WERI-Rb-1 (cell line): Measurements from ENCODE around the gene MARCHF10.

ENCODE experiments used
- DNase-seq: peaks from one replicate; pipeline ENCODE4 v3.0.0-alpha.2; 2020
- H3K27ac ChIP-seq: fragments of 250-450 bp; sonication (Bioruptor Pico); 2 replicates; pipeline ENCODE4 v1.5.1; 2020; ENCODE audit warnings: mild to moderate bottlenecking, moderate library complexity
- H3K27me3 ChIP-seq: fragments of 250-450 bp; sonication (Bioruptor Pico); 2 replicates; pipeline ENCODE4 v1.5.1; 2021; ENCODE audit warnings: mild to moderate bottlenecking, low read depth, moderate library complexity; ENCODE audit not compliant: insufficient read depth, severe bottlenecking
- H3K36me3 ChIP-seq: fragments of 250-450 bp; sonication (Bioruptor Pico); 2 replicates; pipeline ENCODE4 v1.5.1; 2020; ENCODE audit warnings: mild to moderate bottlenecking, moderate library complexity
- H3K4me3 ChIP-seq: 2 replicates; pipeline ENCODE4 v1.5.1; 2011; ENCODE audit warnings: low read depth, mild to moderate bottlenecking, control low read depth, low read length
- H3K9me3 ChIP-seq: fragments of 250-450 bp; sonication (Bioruptor Pico); 2 replicates; pipeline ENCODE4 v1.5.1; 2021; ENCODE audit warnings: mild to moderate bottlenecking, moderate library complexity; ENCODE audit not compliant: severe bottlenecking
- TF ChIP-seq, protein P1 (sequence below): IDR thresholded peaks from 2 replicates; pipeline ENCODE4 v1.5.1; 2011; ENCODE audit warnings: low read depth, mild to moderate bottlenecking, control low read depth, inconsistent platforms, low read length

Gene MARCHF10

GRCh38 chr17:62760945-62761267 lies 47.2 kb downstream of the MARCHF10 start:
- no peaks in the 10 kb centered on the region for H3K36me3 ChIP-seq
- DNase-seq: no peak
- no peaks in the 10 kb centered on the region for H3K27me3 ChIP-seq
- TF ChIP-seq, protein P1, sequence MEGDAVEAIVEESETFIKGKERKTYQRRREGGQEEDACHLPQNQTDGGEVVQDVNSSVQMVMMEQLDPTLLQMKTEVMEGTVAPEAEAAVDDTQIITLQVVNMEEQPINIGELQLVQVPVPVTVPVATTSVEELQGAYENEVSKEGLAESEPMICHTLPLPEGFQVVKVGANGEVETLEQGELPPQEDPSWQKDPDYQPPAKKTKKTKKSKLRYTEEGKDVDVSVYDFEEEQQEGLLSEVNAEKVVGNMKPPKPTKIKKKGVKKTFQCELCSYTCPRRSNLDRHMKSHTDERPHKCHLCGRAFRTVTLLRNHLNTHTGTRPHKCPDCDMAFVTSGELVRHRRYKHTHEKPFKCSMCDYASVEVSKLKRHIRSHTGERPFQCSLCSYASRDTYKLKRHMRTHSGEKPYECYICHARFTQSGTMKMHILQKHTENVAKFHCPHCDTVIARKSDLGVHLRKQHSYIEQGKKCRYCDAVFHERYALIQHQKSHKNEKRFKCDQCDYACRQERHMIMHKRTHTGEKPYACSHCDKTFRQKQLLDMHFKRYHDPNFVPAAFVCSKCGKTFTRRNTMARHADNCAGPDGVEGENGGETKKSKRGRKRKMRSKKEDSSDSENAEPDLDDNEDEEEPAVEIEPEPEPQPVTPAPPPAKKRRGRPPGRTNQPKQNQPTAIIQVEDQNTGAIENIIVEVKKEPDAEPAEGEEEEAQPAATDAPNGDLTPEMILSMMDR: no peak
- no peaks in the 10 kb centered on the region for H3K9me3 ChIP-seq
- no peak overlapping the region for H3K4me3 ChIP-seq
- no peak overlapping the region for H3K27ac ChIP-seq

DNA sequence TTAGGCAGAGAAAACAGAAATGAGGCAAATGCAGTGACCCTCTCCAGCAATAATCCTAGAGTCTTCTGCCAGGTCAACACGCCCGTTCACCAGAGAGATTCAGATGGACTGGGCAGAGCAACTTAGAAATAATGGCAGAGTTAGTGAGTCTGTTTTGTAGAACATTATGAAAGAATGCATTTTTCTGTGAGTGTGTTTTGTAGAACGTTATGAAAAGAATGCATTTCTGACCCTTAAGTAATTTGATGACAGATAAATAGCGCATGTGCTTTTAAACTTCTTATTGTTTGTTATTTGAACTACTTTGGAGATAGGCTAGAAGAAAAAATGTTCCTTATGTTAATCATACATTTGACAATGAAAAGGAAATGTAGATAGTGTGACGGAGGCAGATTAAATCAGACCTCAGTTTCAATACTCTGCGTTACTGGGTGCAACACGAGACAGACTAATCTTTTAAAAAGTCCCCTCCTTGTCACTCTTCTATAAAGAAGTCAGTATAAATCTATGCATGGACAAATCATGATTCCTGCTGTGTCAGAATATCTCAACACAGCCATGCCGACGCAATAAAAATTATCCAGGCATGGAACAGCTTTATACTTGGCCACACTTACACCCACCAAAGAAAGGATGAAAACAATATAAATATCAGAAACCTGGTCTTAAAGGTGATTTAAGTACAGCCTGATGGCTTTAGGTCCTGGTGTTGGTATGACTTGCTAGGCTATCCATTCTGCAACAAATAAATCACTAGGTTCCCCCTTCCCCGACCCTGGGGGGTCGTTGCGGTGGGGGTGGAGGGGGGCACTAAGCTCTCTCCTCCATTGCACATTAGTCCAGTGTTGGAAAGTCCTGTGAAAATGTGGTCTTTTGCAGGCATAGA lies 47.8 kb downstream of the MARCHF10 start:
- DNase-seq: no peak
- no peaks in the 10 kb centered on the region for H3K36me3 ChIP-seq
- TF ChIP-seq, protein P1: no peak
- no peak overlapping the region for H3K4me3 ChIP-seq
- no peaks in the 10 kb centered on the region for H3K27me3 ChIP-seq
- H3K9me3 ChIP-seq: no peaks in the 10 kb centered on the region
- H3K27ac ChIP-seq: no peak overlapping the region

GRCh38 chr17:62757500-62757951 lies 50.6 kb downstream of the MARCHF10 start:
- no peaks in the 10 kb centered on the region for H3K36me3 ChIP-seq
- TF ChIP-seq, protein P1: no peak
- DNase-seq: no peak
- H3K4me3 ChIP-seq: no peak overlapping the region
- H3K9me3 ChIP-seq: no peaks in the 10 kb centered on the region
- no peak overlapping the region for H3K27ac ChIP-seq
- H3K27me3 ChIP-seq: no peaks in the 10 kb centered on the region

DNA sequence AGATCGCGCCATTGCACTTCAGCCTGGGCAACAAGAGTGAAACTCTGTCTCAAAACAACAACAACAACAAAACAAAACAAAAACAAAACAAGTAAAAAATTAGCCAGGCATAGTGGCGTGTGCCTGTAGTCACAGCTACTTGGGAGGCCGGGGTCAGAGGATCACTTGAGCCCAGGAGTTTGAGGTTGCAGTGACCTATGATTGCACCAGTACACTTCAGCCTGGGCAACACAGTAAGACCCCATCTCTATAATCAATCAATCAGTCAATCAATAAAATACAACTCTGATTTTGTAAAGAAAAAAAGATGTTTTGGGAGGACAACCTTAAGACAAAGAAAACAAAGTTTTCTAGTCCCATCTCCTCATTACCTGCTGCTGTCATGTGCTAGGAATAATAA lies 51.9 kb downstream of the MARCHF10 start:
- no peak for DNase-seq
- Histone ChIP-seq H3K27ac (no peak overlapping the region), H3K4me3 (no peak overlapping the region), H3K9me3 (no peaks in the 10 kb centered on the region), H3K36me3 (no peaks in the 10 kb centered on the region), H3K27me3 (no peaks in the 10 kb centered on the region)
- TF ChIP-seq, protein P1: no peak

DNA sequence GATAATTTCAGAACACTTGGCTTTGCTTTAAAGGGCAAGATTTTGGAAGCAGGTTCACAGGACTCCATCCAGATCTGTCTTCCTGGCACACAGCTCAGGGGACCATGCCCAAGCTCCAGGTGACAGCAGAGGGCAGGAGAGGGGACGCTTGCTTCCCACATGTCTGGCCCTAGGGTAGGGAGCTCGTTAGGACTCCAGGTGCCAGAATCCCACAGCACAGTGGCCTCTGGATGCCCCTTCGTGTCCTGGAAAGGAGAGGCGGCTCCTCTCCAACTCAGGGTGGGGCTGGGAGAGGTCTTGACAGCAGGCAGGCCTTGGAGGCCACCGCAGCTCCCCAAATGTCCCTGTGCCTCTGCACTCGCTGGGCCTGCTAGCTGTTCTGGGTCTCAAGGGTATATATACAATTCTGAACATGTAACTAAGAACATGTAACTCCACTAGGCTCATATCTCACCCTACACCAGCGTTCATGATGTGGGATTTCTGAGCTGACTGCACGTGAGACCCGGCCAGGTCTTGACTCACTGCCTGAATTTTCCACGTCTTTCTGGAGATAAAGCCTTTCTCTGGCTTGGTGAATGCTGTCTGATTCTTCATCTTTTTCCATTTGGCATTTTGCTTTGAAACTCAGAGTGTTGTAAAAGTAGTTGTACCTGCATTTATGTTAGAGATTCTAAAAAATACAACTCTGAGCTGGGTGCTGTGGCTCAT lies 52.8 kb downstream of the MARCHF10 start:
- no peak overlapping the region for H3K27ac ChIP-seq
- H3K36me3 ChIP-seq: no peaks in the 10 kb centered on the region
- peak; percentile 37 for DNase-seq
- no peak overlapping the region for H3K4me3 ChIP-seq
- H3K27me3 ChIP-seq: no peaks in the 10 kb centered on the region
- no peaks in the 10 kb centered on the region for H3K9me3 ChIP-seq
- TF ChIP-seq, protein P1: peak; percentile 56
